ENCODE data around the gene COL25A1.
"Not testable (repeated sequence)": the region's sequence is repeated elsewhere in the genome, so short reads cannot be mapped to it uniquely, and the experiment has no call there.

Gene COL25A1

DNA sequence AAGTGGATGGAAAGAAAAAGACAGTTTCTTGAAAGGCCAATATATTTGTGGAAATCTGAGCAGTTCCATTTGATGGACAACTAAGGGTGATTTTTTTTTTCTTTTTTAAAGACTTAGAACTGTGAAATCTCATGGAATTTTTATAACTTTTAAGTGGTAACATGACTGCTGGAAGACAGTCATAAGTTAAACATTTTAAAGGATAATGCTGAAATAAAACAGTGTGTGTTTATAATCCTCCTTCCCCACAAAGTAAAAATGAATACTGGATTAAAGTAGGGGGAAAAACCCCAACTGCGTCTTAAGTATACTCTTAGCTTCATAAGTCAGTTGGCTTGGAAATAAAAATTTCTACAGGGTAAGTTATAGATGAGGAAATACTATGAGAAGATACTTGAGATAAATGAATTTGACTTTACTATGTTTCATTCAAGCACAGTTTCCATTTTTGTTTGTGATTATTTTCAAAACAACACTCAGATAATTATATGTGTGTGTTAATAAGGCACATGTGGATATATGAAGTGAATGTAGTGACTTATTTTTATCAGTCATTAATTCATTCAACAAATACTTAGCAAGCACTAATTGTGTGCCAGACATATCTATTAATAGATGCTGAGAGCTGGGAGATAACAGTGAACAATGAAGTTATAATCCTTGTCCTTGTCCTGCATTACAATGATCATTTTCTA lies 410.4 kb downstream of the COL25A1 start:
- no peak for DNase-seq

DNA sequence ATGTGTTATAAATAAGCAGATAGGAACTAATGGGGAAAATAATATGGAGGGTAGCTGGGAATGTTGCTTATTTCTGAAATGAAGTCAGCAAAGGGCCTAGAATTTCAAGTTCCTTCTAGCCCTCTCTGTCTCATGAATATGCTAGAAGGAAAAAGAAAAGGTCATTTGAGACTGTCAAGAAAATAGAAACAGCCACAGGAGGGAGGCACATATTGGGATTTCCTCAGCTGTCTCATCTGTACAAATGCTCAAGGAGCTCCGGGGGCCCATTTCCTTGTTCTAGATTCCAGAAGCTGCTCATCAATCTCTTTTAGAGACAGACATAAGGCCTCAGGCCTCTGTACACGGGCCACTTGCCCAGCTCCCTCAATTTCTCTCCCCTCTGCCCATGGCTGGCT lies 412.0 kb downstream of the COL25A1 start:
- DNase-seq = no peak

DNA sequence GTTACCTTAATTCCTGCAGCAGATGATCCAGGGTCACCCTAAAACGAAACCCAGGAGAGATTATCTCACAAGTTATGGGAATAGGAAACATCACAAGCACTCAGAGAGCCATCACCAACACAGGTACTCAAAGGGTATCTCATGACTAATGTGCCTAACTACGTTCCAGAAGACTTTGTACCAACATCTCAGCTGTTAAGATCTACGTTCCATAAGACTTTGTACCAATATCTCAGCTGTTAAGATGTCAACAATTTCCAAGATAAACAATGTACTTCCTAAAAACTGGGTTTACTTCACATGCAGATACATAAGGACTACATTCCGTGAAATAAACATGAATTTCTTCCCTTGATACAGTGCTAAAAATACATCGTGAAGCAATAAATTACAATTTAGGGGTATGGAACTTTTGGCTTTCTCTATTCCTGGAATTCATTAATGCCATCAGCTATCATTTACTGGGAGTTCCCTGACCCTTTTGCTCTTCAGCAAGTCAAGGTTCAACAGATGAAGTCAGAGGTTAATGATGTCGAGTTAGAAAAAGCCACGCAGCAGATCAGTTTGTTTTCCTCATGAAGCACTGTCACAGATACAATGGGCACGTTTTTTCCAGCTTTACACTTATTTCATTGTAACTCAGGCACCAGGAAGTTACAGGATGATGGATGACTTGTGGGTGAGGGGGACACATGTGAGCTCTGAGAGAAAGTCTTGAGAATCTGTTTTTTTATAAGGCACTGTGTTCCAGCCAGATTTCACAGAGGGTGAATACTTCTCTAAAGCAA lies 412.6 kb downstream of the COL25A1 start:
- DNase-seq = no peak

DNA sequence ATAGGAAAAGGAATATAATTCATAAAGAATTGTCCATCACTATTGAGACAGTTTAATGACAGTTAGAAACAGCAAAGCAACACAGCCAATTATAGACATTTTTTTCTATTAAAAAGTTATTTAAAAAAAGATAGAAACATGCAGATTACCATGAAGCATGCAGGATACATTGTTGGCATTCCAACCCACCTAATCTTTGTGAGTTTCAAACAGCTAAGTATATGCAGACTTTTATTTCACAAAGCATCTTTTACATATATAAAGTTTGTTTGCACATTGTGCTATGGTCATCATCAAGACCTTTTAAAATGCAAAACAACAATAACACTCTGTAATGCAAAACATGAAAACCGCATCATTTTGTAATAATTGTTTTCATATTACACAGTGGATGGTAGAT lies 413.7 kb downstream of the COL25A1 start:
- DNase-seq = no peak

DNA sequence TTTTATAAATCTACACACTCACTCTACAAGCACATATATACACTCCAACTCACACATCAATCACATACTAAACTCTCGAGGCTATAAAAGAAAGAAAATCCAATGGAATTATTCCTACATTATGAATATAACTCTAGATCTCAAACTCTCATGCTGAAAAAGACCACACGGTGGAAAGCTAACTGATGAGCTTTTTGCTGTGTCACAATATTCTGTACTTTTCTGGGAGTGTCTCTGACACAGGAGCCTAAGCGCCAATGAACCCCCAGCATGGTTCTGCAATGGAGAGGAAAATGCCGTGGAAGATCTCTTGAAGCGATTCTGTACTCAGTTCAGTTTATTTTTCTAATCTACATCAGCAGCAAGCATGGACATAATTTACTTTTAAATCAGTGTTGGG lies 415.4 kb downstream of the COL25A1 start:
- DNase-seq = no peak

GRCh38 chr4:108885211-108885610 lies 417.2 kb downstream of the COL25A1 start:
- DNase-seq = no peak

GRCh38 chr4:108884596-108884995 lies 417.9 kb downstream of the COL25A1 start:
- no peak for DNase-seq

GRCh38 chr4:108881986-108882385 lies 420.5 kb downstream of the COL25A1 start:
- no peak for DNase-seq

DNA sequence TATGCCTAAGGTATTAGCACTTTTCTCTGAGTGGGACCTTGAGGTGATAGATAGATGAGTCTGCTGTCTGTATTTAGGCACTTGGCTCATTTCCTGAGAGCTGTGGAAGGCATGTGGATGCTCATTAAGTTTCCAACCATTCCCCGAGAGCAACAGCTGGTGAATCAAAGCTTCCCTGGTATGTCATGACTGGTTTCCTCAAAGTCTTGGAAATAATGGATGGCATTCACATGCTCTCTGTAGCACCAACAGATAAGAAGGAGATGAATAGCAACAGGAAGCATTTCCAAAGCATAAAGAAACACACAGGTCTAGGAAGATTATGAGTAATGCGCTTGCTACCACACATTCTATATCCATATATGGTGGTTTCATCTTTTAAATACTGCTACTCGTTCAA lies 421.3 kb downstream of the COL25A1 start:
- no peak for DNase-seq

DNA sequence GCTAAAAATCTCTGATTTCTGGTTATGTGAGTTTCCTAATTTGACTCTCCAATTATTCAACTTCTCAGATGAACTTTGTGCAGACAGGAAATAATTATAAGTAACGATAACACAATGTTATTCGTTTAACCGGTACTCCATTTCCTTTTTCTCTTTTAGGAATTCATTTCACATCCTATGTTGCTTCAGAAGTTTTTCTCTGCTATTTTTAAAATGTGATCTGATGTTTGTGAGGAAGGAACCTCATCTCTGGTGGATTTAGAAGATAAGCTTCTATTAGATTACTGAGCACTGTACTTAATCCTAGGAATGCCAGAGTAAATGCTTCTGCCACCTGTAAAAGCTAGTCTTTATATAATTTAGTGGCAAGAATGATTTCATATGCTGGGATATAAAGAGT lies 423.7 kb downstream of the COL25A1 start:
- no peak for DNase-seq

DNA sequence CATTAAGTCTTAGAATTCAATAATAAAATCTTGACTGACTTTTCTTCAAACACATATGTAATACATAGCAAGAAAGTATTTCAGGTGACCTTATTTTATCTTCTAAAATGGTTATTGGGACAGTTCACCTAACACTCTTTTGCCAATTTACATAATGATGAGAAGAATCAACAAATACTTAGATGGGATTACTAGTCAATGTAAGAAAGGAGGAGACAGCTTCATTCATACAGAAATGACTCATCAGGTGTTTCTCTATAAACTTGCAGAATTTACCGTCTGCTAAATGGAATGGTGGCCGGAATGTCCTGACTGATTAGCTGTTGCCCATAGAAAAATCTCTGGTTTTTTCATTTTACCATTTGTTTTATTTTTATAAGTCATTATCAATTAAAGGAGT lies 424.6 kb downstream of the COL25A1 start:
- DNase-seq = no peak

DNA sequence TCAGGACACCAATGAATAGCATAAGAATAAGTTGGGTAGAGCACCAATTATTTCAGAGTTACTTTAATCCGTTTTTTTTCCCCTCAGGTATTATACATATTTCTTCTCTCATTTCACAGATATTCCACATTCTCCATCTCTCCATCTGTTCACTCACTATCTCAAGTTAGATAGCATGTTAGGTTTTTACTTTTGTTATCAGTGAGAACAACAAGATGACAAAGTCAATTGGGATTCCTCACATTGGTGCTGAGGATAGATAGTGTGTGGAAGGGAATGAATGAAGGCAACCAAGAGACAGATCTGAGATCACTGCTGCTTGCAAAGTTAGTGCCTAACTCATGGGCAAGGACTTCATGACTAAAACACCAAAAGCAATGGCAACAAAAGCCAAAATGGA lies 427.7 kb downstream of the COL25A1 start:
- no peak for DNase-seq

- not testable (repeated sequence) for DNase-seq
Observed at GRCh38 chr4:108869970-108870369, 432.5 kb downstream of the COL25A1 start.

DNA sequence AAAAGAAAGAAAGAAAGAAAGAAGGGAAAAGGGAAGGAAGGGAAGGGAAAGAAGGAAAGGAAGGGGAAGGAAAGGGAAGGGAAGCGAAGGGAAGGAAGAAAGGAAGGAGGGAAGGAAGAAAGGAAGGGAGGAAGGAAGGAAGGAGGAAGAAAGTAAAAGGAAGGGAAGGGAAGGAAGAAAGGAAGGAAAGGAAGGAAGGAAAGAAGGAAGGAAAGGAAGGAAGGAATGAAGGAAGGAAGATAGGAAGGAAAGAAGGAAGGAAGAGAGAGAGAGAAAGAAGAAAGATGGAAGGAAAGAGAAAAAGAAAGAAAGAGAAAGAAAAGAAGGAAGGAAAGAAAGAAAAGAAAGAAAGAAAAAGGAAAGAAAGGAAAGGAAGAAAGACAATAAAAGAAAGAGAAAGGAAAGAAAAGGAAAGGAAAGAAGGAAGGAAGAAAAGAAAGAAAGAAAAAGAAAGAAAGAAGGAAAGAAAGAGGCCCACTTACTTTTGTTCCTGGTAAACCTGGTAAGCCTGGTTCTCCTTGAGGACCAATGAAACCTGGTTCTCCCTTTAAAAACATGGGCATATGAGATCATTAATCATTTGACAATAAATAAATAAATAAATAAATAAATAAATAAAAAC lies 433.7 kb downstream of the COL25A1 start:
- DNase-seq = no peak

DNA sequence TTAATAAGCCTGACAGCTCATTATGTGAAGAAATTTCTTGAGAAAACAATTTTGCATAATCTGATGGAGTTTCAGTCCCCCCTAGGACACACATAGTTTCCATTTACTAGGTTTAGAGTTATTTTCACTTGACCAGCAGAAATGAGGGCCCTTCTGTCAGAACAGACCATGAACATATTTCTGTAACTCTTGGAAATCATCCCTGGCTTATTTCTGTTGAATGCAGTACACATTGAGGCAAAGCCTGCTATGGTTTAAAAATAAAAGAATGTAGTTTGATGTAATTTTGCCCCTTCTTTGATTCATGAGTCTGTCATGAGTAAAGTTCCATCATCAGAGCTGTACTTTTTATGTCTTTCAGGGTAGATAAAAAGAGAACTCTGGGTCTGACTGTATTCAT lies 435.0 kb downstream of the COL25A1 start:
- DNase-seq = no peak

- no peak for DNase-seq
Observed at GRCh38 chr4:108861334-108861733, 441.1 kb downstream of the COL25A1 start.

DNA sequence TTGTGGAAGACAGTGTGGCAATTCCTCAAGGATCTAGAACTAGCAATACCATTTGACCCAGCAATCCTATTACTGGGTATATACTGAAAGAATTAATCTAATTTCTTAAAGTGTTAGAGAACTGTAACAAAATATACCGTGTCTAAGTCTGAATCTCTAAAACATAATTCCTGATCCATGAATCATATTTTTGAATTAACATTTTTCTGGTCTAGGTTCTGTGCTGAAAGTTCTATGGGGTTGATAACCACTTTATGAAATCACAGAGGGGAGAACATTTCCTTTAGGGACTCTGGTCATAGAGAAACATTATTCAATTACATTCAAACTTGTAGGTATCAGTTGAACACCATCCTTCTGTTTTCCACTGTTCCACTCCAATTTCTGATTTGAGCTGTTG lies 447.7 kb downstream of the COL25A1 start:
- no peak for DNase-seq

DNA sequence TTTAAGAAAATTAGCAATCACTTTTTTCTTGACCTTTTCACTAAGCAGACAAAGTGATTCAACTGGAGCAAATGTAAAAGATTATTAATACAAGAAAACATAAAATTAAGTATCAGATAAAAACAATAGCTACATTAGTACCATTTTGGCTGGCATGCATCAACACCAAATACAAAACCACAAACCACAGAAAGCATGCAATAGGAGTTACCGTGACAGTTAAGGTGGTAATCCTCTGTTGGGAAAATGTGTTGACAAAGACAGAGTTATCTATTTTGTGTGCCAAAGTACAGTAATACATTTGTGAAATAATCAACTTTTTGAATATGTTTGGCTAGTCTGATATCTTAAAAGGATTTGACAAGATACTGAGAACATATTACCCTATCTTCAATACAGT lies 449.8 kb downstream of the COL25A1 start:
- no peak for DNase-seq

GRCh38 chr4:108851366-108851765 lies 451.1 kb downstream of the COL25A1 start:
- DNase-seq = no peak

DNA sequence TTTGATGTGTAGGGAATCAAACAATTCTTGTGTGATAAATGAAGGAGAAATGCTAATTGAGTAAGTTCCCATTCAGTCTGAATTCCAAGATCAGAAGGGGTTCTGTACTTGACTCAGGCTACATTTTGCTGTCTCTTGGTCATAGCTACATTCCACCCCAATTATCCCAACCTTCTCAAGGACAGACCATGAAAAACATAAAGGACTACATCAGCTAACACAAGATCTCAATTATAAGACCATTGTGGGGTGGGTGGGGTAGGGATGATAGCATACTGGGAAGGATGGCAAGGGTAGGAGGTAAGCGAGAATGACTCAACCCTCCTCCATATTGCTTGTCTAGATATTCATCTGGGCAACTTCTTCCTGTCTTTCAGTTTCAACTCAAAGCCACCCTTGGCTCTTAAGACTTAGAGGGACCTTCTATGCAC lies 452.2 kb downstream of the COL25A1 start:
- DNase-seq = no peak

DNA sequence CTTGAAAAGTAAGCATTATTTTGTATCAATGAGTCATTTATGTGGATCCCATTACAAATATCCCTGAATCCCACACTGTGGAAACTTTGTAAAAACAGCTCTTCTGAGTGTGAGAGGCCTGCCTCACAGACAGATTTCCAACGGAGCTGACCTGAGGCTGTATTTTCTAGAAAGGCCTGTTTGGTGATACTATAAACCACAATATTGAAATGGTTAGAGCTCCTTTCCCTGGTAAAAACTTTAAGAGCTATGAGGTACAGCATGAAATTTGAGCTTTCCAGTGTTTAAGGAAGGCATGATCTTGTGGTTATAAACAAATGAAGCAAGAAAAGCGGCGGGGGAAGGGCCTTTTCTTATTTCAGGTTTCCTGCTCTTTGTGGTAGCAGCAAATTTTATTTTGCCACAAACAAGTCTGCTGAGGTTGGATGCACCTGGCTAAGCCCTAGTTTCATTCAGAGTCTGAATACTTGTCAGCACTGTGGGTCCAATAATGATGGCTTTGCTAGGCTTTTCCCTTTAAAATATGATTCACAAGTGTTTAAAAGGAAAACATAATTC lies 452.8 kb downstream of the COL25A1 start:
- no peak for DNase-seq

DNA sequence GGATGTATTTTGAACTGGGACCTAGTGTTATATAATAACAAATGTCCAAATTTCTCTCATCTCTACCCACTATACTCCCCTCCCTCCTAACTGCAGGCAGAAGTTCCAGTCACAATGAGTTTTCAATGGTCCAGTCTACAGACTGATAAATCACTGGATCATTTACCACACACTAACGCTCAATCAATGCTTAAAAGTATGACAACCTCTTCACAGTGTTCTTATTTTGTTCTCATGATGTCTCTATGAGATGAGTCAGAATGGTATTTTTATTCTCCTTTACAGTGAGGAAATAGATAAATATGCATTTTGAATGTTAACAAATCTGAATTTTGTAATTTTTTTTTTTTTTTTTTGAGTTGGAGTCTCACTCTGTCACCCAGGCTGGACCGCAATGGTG lies 455.9 kb downstream of the COL25A1 start:
- no peak for DNase-seq

GRCh38 chr4:108840426-108840975 lies 462.0 kb downstream of the COL25A1 start:
- no peak for DNase-seq

GRCh38 chr4:108839333-108839732 lies 463.1 kb downstream of the COL25A1 start:
- no peak for DNase-seq
